HG03025 (cell line): ENCODE measurements around the gene NAGA.
"Not testable (repeated sequence)": the region's sequence is repeated elsewhere in the genome, so short reads cannot be mapped to it uniquely, and the experiment has no call there.

Experiments used
- ATAC-seq: cut with Tn5 transposase; IDR thresholded peaks from one replicate; pipeline ENCODE4 v1.9.1; 2021; ENCODE audit warnings: mild to moderate bottlenecking, moderate library complexity; ENCODE audit not compliant: unreplicated experiment, low FRiP score

NAGA gene

DNA sequence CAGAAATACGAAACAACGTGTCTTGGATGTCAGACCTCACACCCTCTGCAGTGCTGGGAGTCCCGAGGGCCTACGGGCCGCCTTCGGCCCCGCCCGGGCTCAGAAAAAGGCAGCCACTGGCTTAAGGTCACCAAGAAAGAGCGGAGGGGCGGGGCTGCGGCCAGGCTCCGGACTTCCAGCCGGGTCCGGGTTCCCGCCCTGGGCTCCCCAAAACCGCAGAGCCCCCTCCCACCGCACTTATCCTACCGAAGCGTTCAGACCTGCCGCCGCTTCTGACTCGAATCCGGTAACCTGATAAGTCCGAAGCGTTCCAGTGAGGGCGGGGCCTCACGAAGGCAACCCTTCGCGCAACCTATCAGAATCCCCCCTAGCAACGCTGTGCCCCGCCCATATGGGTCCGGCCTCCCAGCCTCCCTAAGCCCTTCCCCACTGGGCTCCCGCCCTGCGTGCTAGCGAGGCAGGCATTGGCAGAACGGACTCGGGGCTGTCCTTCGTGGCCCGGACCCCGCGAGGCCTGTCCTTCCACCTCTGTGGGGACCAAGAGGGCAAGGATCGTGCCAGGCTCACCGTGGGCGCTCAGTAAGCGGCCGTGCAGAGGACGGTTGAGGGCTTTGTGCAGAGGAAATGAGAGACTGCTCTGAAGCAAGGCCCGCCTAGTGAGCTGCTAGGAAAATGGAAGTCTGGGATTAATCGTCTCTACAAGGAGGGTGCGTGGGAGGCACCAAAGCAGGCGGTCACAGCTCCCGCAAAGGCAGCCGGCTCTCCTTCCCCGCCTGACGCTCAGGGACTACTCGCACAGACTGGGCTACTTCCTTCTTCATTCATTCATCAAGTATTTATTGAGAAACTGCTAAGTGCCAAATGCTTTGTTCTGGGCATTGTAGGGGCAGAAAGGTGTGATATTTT is at the start of gene NAGA:
Gene NAGA (minus strand): TSS at position 296 of the 906 bp plus-strand sequence. CDS start 515 bp downstream, outside the sequence.
- ATAC-seq, result peak; percentile 76

DNA sequence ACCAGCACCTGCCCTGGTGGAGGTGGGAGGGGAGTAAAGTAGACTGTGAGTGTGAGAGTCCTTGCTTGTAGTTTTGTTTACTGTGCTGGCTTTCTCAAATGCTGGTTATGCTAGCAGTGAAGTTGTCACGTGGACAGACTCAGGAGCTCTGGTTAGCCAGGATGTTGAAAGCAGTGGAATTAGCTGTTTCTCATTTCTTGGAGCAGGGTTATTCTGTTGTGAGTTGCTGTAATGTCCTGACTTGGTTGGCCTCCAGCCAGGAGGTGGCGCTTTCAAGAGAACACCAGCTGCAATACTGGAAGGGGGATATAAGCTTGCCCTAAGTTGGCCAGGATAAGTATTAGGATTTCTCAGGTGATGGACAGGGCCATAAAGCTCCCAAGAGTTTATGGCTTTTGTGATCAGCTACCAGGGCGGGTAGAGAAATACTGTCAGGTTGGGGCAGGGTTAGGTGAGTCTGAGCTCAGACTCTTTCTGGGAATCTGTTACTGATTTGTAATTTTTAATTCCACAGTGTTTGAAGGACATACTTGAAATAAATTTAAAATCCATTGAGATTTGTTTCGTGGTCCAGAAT is 46.3 kb upstream of the NAGA start:
- no peak for ATAC-seq

DNA sequence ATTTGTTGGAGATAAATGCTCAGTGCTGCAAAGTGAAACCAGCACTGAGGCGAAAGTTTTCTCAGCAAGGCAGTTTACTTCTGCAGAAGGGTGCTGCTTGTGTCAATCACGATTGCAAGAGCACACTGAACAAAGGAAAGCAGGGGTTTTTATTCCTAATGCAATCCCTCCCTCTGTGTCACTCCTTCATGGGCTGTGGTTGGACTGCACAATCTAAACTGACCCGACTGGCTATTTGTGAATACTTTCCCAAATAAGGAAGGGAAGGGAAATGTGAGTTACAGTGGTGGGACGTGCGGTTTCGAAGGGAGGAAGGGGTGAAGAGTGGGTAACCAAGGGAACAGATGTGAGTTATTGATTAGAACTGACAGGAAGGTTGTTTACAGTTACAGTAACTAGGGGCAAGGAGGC is 44.8 kb upstream of the NAGA start:
- not testable (repeated sequence) for ATAC-seq

DNA sequence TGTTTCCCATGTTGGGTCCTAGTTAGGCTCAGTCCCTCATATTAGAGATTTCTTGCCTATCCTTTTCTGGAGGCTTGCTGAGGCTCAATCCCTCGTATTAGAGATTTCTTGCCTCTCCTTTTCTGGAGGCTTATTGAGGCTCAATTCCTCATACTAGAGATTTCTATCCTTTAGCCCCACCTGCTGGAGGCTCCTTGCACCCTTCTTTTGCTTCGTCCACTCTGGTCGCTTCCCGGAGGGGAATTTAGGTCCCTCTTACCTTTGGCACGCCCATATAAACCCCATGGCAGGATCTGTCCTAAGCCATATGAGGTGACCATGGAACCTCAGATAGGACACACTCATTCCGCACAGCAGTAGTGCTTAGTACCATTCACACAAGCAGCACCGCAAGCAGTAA is 44.1 kb upstream of the NAGA start:
- no peak for ATAC-seq

DNA sequence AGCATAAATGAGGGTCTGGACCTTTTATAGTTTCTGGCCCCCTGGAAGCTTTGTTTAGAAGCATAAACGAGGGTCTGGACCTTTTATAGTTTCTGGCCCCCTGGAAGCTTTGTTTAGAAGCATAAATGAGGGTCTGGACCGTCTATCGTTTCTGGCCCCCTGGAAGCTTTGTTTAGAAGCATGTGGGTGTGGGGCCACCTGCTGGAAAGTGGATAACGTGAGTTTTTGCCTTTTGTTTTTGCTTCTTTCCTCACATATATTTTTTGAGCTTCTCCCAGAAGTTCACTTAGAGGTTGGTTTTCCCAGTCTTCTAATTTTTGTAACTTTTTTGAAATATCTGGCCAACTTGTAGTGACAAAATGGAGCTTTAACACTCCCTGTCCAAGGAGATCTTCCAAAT is 42.2 kb upstream of the NAGA start:
- not testable (repeated sequence) for ATAC-seq

DNA sequence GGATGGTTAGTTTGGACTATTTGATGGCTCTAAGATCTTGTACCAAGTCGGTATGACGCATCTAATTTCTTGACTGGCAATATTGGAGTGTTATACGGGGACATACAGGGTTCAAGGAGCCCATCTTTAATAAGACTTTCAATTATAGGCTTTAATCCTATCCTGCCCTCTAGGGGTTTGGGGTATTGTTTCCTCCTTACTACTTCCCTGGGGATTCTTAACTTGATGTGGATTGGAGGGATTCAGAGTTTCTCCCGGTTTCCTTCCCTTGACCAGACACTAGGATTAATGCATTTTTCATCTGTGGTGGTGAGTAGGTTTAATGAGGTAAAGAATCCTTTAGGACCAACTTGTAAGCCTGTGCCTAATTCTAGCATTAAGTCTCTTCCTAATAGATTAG is 41.2 kb upstream of the NAGA start:
- no peak for ATAC-seq

DNA sequence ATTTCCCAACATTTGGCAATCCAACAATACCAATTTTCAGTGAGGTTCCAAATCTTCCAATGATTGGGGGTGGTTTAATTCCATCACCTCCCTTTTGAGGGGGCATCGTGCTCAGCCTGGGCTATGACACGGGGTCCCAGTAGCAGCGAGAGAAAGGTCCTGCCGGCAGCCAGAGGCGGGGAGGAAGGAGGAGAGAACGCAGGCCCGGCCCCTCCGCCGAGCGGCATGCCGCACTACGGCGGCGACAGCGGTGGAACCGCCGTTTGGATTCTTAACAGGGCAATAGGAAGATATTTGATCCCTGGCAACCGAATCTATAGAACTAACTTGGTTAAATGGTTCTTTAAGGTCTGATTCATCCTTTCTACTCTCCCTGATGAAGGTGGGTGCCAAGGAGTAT is 38.2 kb upstream of the NAGA start:
- no peak for ATAC-seq

DNA sequence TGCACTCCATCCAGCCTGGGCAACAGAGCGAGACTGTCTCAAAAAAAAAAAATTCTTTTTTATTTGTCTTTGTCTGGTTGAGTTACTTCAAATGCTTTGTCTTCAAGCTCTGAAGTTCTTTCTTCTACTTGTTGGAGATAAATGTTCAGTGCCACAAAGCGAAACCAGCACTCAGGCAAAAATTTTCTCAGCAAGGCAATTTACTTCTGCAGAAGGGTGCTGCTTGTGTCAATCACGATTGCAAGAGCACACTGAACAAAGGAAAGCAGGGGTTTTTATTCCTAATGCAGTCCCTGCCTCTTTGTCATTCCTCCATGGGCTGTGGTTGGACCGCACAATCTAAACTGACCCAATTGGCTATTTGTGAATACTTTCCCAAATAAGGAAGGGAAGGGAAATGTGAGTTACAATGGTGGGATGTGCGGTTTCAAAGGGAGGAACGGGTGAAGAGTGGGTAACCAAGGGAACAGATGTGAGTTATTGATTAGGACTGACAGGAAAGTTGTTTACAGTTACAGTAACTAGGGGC is 33.8 kb upstream of the NAGA start:
- not testable (repeated sequence) for ATAC-seq

DNA sequence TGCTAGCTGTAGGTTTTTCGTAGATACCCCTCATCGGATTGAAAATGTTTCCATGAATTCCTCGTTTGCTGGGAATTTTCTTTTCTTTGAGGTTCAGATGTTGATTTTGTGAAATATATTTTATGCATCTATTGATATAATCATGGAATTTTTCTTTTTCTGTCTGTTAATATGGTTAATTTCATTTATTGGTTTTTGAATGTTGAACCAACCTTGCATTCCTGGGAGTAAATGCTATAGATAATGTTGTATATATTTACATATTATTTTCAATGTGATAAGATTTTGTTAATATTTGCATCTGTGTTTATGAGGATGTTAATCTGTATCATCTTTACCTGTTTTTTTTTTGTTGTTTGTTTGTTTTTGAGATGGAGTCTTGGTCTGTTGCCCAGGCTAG is 30.6 kb upstream of the NAGA start:
- ATAC-seq, result no peak

DNA sequence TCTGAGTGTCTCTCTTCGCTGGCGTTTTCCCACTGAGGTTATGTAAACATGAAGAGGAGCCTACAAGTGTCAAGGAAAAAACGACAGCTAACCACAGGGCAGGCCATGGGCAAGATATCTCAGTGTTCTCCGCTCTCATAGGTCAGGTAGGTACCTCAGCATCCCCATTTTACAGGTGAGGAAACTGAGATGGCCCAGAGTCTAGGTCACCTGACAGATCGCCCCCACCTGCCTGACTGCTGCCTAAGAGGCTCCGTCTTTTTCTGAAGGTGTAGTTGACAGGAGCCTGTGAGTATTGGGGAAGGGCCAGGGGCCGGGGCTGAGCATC is 20.8 kb upstream of the NAGA start:
- no peak for ATAC-seq

DNA sequence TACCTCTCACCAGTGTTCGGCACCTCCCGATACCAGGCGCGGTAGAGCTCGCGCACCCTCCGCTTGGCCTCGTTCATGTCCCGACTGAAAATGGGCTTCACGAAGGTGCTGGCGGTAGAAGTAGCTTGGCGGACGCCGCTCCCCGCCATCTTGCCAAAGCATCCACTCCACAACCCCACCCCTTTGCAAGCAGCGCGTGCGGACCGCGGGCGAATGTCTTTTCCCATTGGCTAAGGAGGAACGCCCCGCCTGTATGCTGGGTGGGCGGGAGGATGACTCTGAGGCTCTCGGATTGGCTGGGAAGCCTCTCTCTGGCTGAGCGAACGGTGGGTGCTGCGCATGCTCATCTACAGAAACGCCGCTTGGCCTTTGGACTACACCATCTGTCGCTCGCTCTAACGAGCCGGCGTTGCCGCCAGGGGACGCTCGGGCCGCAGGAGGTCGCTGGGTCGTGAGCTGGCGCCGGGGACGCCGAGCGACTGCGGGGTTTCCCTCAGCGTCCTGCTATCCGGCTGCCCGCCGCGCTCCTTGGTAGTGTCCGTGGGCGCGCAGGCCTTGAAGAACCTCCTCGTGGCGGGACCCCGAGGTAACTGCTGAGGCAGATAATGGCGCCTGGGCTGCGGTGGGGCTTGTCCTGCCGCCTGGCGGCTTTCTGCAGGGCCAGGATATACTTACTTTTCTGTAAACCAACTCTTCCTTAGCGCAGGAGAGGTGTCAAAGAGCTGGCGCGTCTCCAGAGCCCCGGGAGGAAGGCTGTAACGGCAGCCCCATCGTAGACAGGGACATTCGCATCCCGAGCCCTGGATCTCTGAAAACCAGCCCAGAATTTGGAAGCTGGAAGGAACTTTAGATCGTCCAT is 20.2 kb upstream of the NAGA start, which contains the start of gene NDUFA6:
Gene NDUFA6 (minus strand): TSS at position 177 of the 859 bp plus-strand sequence. CDS start 28 bp downstream, at position 149.
- peak; percentile 93 for ATAC-seq

DNA sequence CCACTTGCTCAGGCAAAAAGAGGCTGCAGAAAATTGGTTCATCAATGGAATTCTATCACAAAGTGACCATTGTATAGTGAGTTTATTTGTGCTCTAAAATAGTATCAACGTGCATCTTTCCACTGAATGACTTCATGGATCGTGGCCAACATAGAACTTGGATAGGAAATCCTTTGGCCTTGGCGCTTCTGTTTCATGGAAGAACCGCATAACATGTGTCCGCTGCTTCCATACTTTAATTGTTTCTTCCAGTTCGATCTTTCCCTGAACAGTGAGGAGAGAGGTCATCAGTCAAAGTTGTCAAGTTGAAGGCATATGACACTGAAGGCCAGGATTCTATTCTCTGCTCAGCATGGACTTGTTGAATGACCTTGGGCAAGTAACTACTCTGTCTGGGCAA is 15.4 kb upstream of the NAGA start:
- no peak for ATAC-seq

DNA sequence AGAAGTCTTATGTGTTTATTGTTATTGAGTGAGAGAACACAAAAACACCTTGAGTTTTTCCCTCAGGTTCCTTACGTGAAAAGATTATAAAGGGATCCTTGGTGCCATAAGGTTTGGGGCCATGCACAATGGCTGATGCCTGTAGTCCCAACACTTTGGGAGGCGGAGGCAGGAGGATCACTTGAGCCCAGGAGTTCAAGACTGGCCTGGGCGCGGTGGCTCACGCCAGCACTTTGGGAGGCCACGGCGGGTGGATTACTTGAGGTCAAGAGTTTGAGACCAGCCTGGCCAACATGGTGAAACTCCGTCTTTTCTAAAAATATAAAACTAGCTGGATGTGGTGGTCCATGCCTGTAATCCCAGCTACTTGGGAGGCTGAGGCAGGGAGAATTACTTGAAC is 14.3 kb upstream of the NAGA start:
- no peak for ATAC-seq

DNA sequence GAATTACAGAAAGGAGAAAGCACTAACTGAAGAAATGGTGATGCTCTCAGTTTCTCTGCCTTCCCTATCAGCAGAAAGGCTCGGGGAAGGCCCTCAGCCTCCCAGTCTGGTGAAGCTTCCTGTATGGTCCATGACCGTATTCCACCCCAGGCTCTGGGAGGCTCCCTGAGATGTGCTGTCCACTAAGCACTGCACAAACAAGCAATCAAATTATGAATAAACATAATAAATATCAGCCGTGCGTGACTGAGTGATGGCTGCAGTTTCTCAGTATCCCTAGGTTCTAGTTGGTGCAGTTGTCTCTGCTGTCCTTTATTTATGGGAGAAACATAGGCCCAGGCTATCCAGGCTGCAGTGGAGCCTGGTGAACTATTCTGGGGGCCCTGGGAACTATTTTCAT is 12.5 kb upstream of the NAGA start:
- no peak for ATAC-seq

DNA sequence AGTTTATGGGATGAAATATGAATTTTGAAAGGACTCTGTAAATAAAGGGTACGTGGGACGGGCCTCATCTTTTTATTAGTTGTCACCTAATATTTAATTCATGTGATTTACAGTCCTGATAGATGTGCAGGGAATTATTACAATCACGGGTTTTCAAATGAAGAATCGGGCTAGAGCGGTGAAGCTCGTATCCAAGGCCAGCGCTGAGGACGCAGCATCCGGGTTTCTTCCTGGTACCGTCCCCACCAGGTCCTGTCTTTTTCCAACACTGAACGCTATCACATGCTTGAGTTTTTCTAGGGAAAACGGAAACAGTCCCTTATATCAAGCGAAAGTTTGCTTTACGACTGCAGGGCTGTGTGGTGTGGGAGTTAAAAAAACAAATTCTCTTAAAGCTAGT is 9.7 kb upstream of the NAGA start:
- ATAC-seq, result no peak

DNA sequence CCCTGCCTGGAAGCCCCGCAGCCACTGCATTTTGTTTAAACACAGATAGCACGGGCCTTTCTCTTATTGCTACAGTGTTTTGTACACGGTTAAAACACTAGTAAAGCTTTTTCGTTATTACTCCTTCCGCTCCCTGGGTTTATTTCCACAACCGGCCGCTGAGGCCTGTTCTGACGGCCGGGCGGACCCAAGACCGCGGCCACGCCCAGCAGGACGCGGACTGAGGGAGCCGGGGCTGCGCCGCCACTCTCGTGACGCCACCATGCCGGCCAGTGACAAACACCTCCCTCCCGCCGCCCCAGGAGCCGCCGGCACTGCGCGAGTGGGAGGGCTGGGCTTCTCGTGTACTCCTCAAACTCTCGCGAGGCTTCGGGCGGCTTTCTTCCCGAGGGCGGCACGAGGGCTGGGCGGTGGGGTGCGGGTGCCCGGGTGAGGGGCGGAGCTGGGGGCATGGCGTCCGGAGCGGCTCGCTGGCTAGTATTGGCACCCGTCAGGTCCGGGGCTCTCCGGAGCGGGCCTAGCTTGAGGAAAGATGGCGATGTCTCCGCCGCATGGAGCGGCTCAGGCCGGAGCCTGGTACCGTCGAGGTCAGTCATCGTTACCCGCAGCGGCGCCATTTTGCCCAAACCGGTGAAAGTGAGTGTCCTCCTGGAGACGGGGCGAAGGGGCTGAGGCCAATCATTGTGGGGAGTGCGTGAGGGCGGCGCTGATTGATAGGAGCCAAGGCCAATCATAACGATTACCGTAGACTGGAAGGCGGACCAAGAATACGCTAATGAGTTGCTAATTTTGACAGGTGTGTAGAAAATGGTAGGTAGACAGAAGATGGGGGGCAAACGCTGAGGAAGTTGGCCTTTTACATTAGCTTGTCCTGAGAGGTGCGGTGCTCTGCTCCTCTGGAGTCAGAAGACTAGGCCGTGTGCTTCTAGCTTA is 9.0 kb upstream of the NAGA start, which contains the start of gene SMDT1:
Gene SMDT1 (plus strand): TSS at position 382 of the 933 bp plus-strand sequence. CDS start 69 bp downstream, at position 451.
- ATAC-seq, result peak; percentile 77

DNA sequence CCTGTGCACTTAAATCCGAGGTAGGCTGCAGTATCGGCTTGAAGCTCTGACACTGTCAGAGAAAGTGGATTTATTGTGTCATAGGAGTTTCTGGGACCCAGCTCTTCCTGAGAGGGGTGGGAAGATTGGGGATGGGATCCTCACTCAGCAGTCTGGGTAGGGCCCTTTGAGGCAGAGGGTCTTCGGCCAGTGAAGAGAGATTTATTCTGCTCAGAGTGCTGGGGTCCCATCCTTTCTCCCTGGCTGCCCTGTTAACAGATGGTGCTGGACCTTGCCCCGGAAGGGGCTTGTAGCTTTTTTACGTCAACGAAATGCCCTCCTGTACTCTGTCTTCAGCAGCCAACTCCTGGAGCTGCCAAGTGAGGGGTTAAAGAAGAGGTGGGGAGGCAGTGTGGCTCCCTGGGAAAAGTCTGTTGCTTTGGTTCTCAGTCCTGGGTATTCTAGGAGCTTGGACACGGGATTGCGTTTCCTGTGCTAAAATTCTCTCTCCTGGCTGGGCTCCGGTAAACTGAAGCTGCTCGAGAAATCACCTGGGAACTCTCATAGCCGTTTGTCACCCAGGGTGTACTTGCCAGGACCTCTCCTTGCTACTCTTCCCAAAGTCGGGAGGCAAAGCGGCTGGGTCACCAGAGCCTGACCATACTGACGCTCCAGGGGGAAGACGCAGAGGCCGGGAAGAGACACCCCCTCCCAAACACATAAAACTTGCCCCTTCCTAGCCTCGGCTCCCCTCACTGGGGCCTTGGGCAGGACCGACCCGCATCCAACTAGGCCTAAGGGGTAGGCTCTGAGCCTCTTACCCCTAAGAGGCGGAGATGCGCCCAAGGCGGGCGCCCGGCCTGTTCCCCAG is 8.1 kb upstream of the NAGA start:
- no peak for ATAC-seq

DNA sequence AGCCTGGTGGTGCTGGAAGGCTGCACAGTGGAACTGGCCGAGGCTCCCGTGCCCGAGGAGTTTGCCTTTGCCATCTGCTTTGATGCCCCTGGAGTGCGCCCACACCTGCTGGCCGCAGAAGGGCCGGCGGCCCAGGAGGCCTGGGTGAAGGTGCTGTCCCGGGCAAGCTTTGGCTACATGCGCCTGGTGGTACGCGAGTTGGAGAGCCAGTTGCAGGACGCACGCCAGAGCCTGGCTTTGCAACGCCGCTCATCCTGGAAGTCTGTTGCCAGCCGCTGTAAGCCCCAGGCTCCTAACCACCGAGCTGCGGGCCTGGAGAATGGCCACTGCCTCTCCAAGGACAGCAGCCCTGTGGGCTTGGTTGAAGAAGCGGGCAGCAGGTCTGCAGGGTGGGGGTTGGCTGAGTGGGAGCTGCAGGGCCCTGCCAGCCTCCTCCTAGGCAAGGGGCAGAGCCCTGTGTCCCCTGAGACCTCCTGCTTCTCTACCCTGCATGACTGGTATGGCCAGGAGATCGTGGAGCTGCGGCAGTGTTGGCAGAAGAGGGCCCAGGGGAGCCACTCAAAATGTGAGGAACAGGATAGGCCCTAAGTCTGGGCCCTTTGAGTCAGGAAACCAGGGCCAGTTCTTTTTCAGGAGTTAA is 7.0 kb upstream of the NAGA start:
- no peak for ATAC-seq
